ENCODE measurements around the gene TH. TPM values are rescaled to one million over a fixed set of nuclear protein-coding genes. Genes with fewer than 3 reads are reported as not detected.
"Not testable (repeated sequence)": the region's sequence is repeated elsewhere in the genome, so short reads cannot be mapped to it uniquely, and the experiment has no call there.

Gene TH
- total RNA-seq, 1 experiment from 2014 or later = not detected

GRCh38 chr11:2178055-2178773 lies 6.6 kb upstream of the TH start:
- not testable (repeated sequence) for DNase-seq (ENCODE audit: low spot score)

DNA sequence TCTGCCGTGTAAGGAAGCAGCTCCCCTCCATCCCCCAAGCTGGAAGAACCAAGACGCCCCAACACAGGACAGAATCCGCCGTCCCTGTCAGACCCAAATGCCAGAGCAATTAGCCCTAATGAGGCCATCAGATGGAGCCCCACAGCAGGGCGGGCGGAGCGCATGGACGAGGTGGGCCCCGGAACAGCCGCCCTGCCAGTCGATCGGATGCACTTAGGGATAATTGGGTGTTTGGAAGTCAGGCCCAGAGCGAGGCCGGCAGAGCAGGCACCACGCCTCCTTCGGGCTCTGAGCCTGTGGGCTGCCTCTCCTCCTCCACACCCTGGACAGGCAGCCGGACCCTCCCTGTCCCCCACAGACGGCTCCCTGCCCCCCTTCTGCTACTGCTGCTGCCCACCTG lies 5.5 kb upstream of the TH start:
- DNase-seq (ENCODE audit: low spot score) = no peak

DNA sequence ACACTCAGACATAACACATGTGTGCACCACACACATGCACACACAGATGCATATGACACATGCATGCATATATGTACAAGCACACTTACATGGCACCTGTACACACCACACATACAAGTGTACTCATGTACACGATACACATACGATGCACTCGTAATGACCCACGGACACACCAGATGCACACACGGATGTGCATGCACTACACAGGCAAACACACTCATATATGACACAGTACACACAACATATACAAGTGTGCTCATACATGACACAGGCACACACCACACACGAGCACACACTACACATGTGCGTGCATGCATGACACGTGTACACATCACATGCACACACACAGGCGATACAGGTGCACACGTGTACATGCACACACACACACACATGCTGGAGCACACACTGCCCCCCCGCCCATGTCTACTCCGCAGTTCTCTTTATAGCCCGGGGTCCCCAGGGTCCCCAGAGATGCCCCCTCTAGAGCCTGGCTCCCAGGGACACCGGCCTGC lies 4.8 kb upstream of the TH start:
- no peak for DNase-seq (ENCODE audit: low spot score)

- DNase-seq (ENCODE audit: low spot score) = peak; percentile 92
Measured at GRCh38 chr11:2175659-2176058, 4.0 kb upstream of the TH start.

GRCh38 chr11:2174361-2174760 lies 2.7 kb upstream of the TH start:
- DNase-seq (ENCODE audit: low spot score) = no peak

GRCh38 chr11:2173761-2174160 lies 2.1 kb upstream of the TH start:
- DNase-seq (ENCODE audit: low spot score) = no peak

GRCh38 chr11:2173150-2173693 lies 1.6 kb upstream of the TH start:
- DNase-seq (ENCODE audit: low spot score) = peak; percentile 36

DNA sequence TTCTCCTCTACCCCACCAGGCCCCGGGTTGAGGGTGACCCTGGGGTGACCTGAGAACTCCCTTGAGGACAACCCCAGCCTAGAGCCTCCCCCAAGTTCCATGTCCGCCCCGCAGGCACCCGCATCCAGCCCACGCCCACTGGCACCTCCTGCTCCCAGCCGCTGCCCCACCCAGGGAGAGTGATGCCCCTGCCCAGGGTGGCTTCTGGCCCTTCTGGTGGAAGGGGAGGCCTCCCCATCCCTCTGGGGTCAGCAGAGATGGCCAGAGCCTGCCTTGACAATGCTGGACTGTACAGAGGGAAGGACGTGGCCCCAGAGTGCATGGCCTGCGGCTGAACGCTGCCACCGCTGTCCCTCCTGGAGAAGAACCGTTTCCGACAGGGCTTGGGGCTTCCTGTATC lies 1.1 kb upstream of the TH start:
- no peak for DNase-seq (ENCODE audit: low spot score)

- no peak for DNase-seq (ENCODE audit: low spot score)
Measured at GRCh38 chr11:2169626-2170570, 1.7 kb downstream of the TH start.

DNA sequence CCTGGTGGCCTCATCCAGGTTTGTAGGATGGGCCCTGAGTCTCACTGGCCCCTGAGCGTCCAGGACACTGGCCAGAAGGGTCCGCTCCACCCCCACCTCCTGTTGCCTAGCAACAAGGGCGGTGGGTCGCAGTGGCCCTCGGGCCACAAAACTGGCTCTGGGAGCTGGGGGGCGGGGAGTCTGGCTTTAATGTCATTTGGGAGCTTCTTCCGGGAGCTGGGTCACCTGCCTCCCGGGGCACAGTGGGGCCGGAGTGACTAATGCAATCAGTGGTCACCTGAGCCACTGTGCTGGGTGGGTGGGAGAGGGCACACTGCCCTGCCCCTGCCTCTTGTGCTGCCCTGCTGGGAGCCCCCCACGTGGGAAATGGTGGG lies 2.6 kb downstream of the TH start:
- no peak for DNase-seq (ENCODE audit: low spot score)

DNA sequence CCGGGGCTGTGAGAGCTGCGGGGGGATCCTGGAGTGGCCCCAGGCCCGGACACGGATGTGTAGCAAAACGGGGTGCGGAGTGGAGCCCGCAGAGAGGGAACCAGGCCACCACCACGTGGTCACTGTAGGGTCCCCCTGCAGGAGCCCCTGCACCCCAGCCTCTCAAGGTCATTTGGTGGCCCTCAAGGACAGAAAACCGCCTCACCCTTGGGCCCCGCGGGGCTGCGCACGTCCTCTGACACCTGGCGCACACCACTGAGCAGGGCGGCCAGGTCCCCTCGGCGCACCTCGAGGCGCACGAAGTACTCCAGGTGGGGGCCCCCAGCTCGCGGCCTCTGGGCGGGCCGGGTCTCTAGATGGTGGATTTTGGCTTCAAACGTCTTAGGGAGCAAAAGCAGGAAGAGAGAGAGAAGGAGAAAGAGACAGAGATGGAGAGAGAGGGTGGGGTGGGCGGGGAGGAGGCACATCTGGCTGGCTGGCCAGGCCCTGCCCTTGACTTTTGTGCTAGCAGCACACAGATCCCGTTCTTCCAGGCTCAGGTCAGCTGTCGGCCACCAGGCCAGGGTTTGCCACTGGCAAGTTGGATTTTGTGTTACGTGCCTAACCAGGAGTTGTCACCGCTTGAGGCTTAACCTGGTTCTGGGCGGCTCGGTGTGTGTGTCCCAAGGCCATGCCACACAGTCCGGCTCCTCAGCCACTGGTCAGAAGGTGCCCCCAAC lies 3.2 kb downstream of the TH start:
- no peak for DNase-seq (ENCODE audit: low spot score)

DNA sequence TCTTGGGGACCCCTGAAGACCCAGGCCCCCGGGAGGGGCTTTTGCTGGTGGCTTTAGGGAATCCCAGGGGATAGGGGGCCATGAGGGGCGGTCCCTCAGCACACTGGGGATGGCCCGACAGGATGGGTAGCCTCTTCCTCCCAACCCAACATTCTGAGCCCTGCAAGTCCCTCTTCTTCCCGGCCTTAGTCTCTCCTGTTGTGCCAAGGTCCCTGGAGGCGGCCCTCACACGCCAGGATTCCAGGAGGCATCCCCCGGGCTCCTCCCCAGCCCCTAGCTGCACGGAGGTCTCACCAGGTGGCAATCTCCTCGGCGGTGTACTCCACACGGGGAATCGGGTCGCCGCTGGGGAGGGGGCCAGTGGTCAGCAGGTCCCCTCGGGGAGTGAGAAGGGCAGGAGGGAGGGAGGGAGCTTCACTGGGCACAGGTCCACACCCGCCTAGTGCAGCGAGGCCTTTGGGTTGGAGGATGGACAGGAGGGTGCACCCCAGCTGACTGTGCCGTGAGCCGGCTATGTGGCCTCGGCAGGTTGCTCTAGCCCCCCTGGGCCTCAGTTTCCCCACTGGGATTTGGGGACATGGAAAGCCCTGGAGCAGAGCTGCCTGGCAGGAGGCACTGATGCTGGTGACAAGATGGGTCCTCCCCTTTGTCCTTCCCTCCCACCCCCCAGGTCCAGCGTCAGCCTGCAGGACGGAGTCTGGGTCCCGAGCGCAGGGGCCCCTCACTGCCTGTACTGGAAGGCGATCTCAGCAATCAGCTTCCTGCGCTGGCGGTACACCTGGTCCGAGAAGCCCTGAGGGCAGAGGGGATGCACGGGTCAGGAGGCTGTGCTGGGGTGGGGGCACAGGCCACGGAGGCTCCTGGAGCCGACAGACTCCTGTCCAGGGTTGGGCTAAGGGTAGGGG lies 4.2 kb downstream of the TH start:
- no peak for DNase-seq (ENCODE audit: low spot score)

DNA sequence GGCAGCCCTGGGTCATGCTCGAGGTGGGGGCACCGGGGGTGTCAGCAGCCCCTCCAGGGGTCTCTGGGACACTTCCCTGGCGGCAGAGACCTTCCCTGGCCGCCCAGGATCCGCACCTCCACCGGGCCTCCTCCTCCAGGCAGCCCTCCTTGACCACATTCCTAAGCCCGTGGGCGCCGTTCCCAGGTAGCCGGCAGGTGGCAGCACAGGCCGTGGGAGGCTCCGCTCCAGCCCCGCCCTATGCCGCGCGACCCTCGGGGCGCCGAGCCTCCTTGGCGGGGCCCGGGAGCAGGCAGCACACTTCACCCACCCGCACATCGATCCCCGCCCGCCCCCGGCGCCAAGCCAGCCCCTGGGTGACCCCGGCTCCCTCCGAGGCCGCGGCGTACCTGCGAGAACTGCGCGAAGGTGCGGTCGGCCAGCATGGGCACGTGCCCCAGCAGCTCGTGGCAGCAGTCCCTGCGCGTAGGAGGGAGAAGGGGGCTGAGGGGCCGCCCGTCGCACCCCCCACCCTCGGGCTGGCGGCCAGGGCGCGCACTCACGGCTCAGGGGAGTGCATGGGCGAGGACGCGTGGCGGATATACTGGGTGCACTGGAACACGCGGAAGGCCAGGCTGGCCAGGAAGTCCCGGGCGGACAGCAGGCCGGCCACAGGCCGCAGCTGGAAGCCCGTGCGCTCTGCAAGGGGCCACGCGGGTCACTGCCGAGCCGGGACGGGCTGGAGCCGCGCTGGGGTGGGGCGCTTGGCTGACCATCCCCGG lies 5.3 kb downstream of the TH start:
- no peak for DNase-seq (ENCODE audit: low spot score)

GRCh38 chr11:2165571-2165970 lies 6.0 kb downstream of the TH start:
- no peak for DNase-seq (ENCODE audit: low spot score)

- no peak for DNase-seq (ENCODE audit: low spot score)
Measured at GRCh38 chr11:2164861-2165555, 6.6 kb downstream of the TH start.

- no peak for DNase-seq (ENCODE audit: low spot score)
Measured at GRCh38 chr11:2164081-2164480, 7.5 kb downstream of the TH start.

- no peak for DNase-seq (ENCODE audit: low spot score)
Measured at GRCh38 chr11:2163428-2163978, 8.1 kb downstream of the TH start.

DNA sequence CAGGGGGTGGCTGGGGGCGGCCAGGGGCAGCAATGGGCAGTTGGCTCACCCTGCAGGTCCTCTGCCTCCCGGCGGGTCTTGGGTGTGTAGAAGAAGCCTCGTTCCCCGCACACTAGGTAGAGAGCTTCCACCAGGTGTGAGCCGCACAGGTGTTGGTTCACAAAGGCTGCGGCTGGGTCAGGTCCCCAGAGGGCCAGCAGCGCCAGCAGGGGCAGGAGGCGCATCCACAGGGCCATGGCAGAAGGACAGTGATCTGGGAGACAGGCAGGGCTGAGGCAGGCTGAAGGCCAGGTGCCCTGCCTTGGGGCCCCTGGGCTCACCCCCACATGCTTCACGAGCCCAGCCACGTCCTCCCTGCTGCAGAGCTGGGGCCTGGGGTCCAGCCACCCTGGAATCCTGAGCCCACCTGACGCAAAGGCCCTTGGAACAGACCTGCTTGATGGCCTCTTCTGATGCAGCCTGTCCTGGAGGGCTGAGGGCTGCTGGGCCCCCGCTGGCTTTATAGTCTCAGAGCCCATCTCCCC lies 10.8 kb downstream of the TH start, which contains the start of gene INS:
Gene INS, minus strand, starts transcription at position 474 of the 524 bp plus-strand sequence. Its CDS starts 238 bp downstream, at position 236.
- no peak for DNase-seq (ENCODE audit: low spot score)

Measured in H4 (cell line).